ENCODE results near the gene HOXA13.

Gene HOXA13

GRCh38 chr7:27151341-27151930 lies 48.5 kb downstream of the HOXA13 start:
- intact Hi-C loops (cut with DNase I; ENCODE audit: low total_unique reads): no loop called here
- Histone ChIP-seq H3K4me3 (peak overlapping the region; percentile 66 to 78), H3K36me3 (peaks cover 0 to 3% (median 0%) of the 10 kb centered on the region in 3 donors), H3K4me1 (peaks cover 10 to 65% (median 48%) of the 10 kb centered on the region in 4 donors), H3K9me3 (no peaks in the 10 kb centered on the region), H3K27me3 (no peaks in the 10 kb centered on the region), H3K27ac (peak overlapping the region; percentile 94 to 95)
- DNase-seq: peak in 1 of 2 donors; percentile 81
- TF ChIP-seq, protein P1, sequence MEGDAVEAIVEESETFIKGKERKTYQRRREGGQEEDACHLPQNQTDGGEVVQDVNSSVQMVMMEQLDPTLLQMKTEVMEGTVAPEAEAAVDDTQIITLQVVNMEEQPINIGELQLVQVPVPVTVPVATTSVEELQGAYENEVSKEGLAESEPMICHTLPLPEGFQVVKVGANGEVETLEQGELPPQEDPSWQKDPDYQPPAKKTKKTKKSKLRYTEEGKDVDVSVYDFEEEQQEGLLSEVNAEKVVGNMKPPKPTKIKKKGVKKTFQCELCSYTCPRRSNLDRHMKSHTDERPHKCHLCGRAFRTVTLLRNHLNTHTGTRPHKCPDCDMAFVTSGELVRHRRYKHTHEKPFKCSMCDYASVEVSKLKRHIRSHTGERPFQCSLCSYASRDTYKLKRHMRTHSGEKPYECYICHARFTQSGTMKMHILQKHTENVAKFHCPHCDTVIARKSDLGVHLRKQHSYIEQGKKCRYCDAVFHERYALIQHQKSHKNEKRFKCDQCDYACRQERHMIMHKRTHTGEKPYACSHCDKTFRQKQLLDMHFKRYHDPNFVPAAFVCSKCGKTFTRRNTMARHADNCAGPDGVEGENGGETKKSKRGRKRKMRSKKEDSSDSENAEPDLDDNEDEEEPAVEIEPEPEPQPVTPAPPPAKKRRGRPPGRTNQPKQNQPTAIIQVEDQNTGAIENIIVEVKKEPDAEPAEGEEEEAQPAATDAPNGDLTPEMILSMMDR (IDR thresholded peaks at IDR 0.05): no peak

DNA sequence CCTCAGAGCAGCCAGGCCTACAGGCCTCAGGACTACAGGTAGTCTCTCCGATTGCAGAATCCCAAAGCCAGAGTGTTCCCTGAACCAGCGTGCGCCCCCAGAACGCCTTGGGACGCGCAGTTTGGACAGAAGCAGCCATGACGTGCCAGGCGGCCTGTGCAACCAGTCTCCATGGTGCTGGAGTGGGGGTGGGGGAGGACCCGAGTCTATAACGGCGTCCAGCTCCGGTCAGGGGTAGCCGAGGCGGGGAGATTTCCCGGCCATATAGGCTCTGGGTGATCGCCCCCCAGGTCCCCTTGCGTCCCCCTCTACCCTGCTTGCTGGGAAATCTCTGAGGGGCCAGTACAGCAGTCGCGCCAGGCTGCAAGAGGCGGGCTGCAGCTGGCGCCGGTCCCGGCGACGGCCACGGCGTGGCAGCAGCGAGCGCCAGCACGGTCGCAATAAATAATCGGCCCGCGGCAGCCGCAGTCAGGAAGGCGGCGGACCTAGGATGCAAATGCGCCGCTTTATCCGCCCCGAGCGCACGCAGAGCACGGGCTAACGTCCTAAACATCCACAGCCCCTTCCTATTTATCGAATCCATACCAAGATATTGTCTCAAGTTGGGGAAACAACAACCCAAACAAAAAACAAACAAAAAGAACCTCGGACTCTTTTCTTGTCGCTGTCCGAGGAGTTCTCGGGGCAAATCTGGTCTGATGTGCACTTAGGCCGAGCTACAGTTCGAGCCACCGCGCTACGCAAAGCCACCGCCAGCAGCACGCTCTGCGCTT lies 49.1 kb downstream of the HOXA13 start:
- Histone ChIP-seq H3K27me3 (no peaks in the 10 kb centered on the region), H3K27ac (peak overlapping the region; percentile 94 to 95), H3K9me3 (no peaks in the 10 kb centered on the region), H3K4me3 (peak overlapping the region; percentile 66 to 78), H3K4me1 (peaks cover 10 to 65% (median 47%) of the 10 kb centered on the region in 4 donors), H3K36me3 (peaks cover under 1 to 7% (median under 1%) of the 10 kb centered on the region in 3 donors)
- intact Hi-C loops (cut with DNase I; ENCODE audit: low total_unique reads): no loop called here
- TF ChIP-seq, protein P1 (IDR thresholded peaks at IDR 0.05): peak; percentile 86 to 95
- peak; percentile 81 to 90 for DNase-seq

GRCh38 chr7:27149842-27150567 lies 49.9 kb downstream of the HOXA13 start:
- Histone ChIP-seq H3K9me3 (no peaks in the 10 kb centered on the region), H3K4me1 (peaks cover 10 to 58% (median 39%) of the 10 kb centered on the region in 4 donors), H3K27me3 (no peaks in the 10 kb centered on the region), H3K36me3 (peaks cover 8 to 15% (median 8%) of the 10 kb centered on the region in 3 donors), H3K27ac (peak overlapping the region; percentile 94 to 95), H3K4me3 (peak overlapping the region; percentile 66 to 78)
- intact Hi-C loops (cut with DNase I; ENCODE audit: low total_unique reads): no loop called here
- TF ChIP-seq, protein P1 (IDR thresholded peaks at IDR 0.05): no peak
- peak in 1 of 2 donors; percentile 66 for DNase-seq

- TF ChIP-seq, protein P1 (IDR thresholded peaks at IDR 0.05): no peak
- peak overlapping the region; percentile 71 to 94 for H3K27ac ChIP-seq
- intact Hi-C loops (cut with DNase I; ENCODE audit: low total_unique reads): no loop called here
- DNase-seq: peak in 1 of 2 donors; percentile 62
- no peaks in the 10 kb centered on the region for H3K27me3 ChIP-seq
- H3K4me3 ChIP-seq: peak overlapping the region; percentile 66 to 78
- H3K9me3 ChIP-seq: no peaks in the 10 kb centered on the region
- peaks cover 17 to 25% (median 18%) of the 10 kb centered on the region in 3 donors for H3K36me3 ChIP-seq
- H3K4me1 ChIP-seq: peaks cover 10 to 48% (median 37%) of the 10 kb centered on the region in 4 donors
Measured at GRCh38 chr7:27148756-27149641, 50.9 kb downstream of the HOXA13 start.
